H1 (cell line): ENCODE data around the gene TFF3. TPM values are rescaled to one million over a fixed set of nuclear protein-coding genes. Genes with fewer than 3 reads are reported as not detected.

ENCODE experiments used
- CTCF ChIA-PET: fragments of 300-600 bp; sonication (Branson Sonifier 250); formaldehyde crosslinking; loops from one replicate; lab custom pipeline; 2021; ENCODE audit not compliant: partially characterized antibody; lab: Charles Lee
- POLR2A ChIA-PET: fragments of 300-600 bp; sonication (Branson Sonifier 250); formaldehyde crosslinking; loops from one replicate; lab custom pipeline; 2021; ENCODE audit warnings: inconsistent platforms; ENCODE audit not compliant: partially characterized antibody; lab: Charles Lee
- DNase-seq, 2 experiments: peaks; one replicate each; pipeline versions ENCODE4 v3.0.0 to v3.0.0-alpha.2; 2010 to 2022; ENCODE audit warnings: low spot score in 2 of 2, low read depth in 1 of 2, mixed read lengths in 1 of 2
- FAIRE-seq: peaks from 2 replicates; lab custom pipeline; 2011; peaks lifted over from hg19 to GRCh38; lab: Jason Lieb, UNC
- H2AFZ ChIP-seq: 2 replicates; pipeline ENCODE4 v1.8.1; 2012; ENCODE audit warnings: low read length, inconsistent platforms
- H2AK5ac ChIP-seq: 2 replicates; pipeline ENCODE4 v1.6.1; 2013; ENCODE audit warnings: low read depth, low read length
- H2BK120ac ChIP-seq: replicated peaks from 2 replicates; pipeline ENCODE3; 2013; ENCODE audit warnings: low read depth, low read length, inconsistent platforms
- H2BK12ac ChIP-seq: 2 replicates; pipeline ENCODE4 v1.6.1; 2013; ENCODE audit warnings: low read depth, low read length
- H2BK15ac ChIP-seq: 2 replicates; pipeline ENCODE4 v1.6.1; 2013; ENCODE audit warnings: low read length
- H2BK20ac ChIP-seq: 2 replicates; pipeline ENCODE4 v1.6.1; 2013; ENCODE audit warnings: low read length
- H2BK5ac ChIP-seq: 2 replicates; pipeline ENCODE4 v1.6.1; 2013; ENCODE audit warnings: low read depth, low read length
- H3K14ac ChIP-seq: 2 replicates; pipeline ENCODE4 v1.6.1; 2013; ENCODE audit warnings: inconsistent platforms; ENCODE audit not compliant: insufficient read length
- H3K18ac ChIP-seq: 2 replicates; pipeline ENCODE4 v1.6.1; 2013; ENCODE audit warnings: low read length; ENCODE audit errors: extremely low read depth
- H3K23ac ChIP-seq: 2 replicates; pipeline ENCODE4 v1.6.1; 2013; ENCODE audit warnings: inconsistent platforms; ENCODE audit not compliant: insufficient read length
- H3K23me2 ChIP-seq: 2 replicates; pipeline ENCODE4 v1.6.1; 2013; ENCODE audit warnings: low read depth, low read length
- H3K27ac ChIP-seq: 2 replicates; pipeline ENCODE4 v1.6.1; 2011; ENCODE audit warnings: low read depth, low read length, inconsistent platforms
- H3K27me3 ChIP-seq, 4 experiments: replicated peaks in 1 of 4; 1 replicate in 1 of 4; 2 replicates in 3 of 4; pipeline versions ENCODE4 v1.6.1 to v1.8.1; 2011 to 2013; ENCODE audit warnings: low read length in 3 of 4, mild to moderate bottlenecking in 3 of 4, inconsistent platforms in 2 of 4, mixed read lengths in 2 of 4, moderate library complexity in 1 of 4; ENCODE audit not compliant: control insufficient read depth in 3 of 4, insufficient read depth in 3 of 4; ENCODE audit errors: extremely low read depth in 1 of 4
- H3K36me3 ChIP-seq, 4 experiments: 2 replicates each; pipeline versions ENCODE4 v1.6.1 to v1.8.1; 2011 to 2013; ENCODE audit warnings: mild to moderate bottlenecking in 4 of 4, low read length in 3 of 4, moderate library complexity in 2 of 4, control low read depth in 1 of 4, inconsistent platforms in 1 of 4; ENCODE audit not compliant: insufficient read depth in 4 of 4, control insufficient read depth in 2 of 4
- H3K4ac ChIP-seq: replicated peaks from 2 replicates; pipeline ENCODE3; 2013; ENCODE audit warnings: low read length, low read depth, mixed read lengths, inconsistent platforms; ENCODE audit not compliant: insufficient read length
- H3K4me1 ChIP-seq, 4 experiments: replicated peaks in 1 of 4; 1 replicate in 1 of 4; 2 replicates in 3 of 4; pipeline versions ENCODE4 v1.6.1 to v1.8.1; 2011 to 2013; ENCODE audit warnings: low read length in 3 of 4, inconsistent platforms in 2 of 4, mixed read lengths in 1 of 4; ENCODE audit not compliant: insufficient read depth in 4 of 4, control insufficient read depth in 3 of 4
- H3K4me2 ChIP-seq, 2 experiments: 2 replicates each; pipeline versions ENCODE4 v1.6.1 to v1.8.1; 2011 to 2013; ENCODE audit warnings: low read depth in 2 of 2, low read length in 2 of 2, control low read depth in 1 of 2, inconsistent platforms in 1 of 2, mild to moderate bottlenecking in 1 of 2; ENCODE audit not compliant: insufficient read depth in 1 of 2
- H3K4me3 ChIP-seq, 4 experiments: fragments of 200-600, 300-600 bp in 1 of 4; sonication (generic), shearing (Covaris generic), sonication (Bioruptor Twin) in 1 of 4; 2 replicates each; pipeline versions ENCODE4 v1.5.1 to v1.8.1; 2011 to 2016; ENCODE audit warnings: low read length in 4 of 4, low read depth in 3 of 4, control low read depth in 2 of 4, inconsistent platforms in 2 of 4, mild to moderate bottlenecking in 2 of 4, mixed read lengths in 1 of 4, moderate library complexity in 1 of 4; ENCODE audit not compliant: insufficient read depth in 2 of 4; ENCODE audit errors: extremely low read depth in 1 of 4
- H3K56ac ChIP-seq: replicated peaks from 2 replicates; pipeline ENCODE3; 2013; ENCODE audit warnings: low read depth, mild to moderate bottlenecking, mixed read lengths, low read length, inconsistent platforms; ENCODE audit not compliant: insufficient read length
- H3K79me1 ChIP-seq: 2 replicates; pipeline ENCODE4 v1.6.1; 2013; ENCODE audit warnings: low read depth, low read length, control low read depth
- H3K79me2 ChIP-seq, 2 experiments: 2 replicates each; pipeline versions ENCODE4 v1.6.1 to v1.8.1; 2012 to 2013; ENCODE audit warnings: low read length in 2 of 2, mild to moderate bottlenecking in 2 of 2, inconsistent platforms in 1 of 2; ENCODE audit not compliant: insufficient read depth in 2 of 2, control insufficient read depth in 1 of 2
- H3K9ac ChIP-seq, 4 experiments: replicated peaks in 1 of 4; 1 replicate in 1 of 4; 2 replicates in 3 of 4; pipeline versions ENCODE4 v1.6.1 to v1.8.1; 2011 to 2013; ENCODE audit warnings: low read depth in 3 of 4, low read length in 3 of 4, control low read depth in 2 of 4, mild to moderate bottlenecking in 2 of 4, moderate library complexity in 2 of 4, inconsistent platforms in 1 of 4; ENCODE audit errors: extremely low read depth in 1 of 4
- H3K9me3 ChIP-seq, 2 experiments: 2 replicates each; pipeline versions ENCODE4 v1.6.1 to v1.8.1; 2012 to 2013; ENCODE audit warnings: mild to moderate bottlenecking in 2 of 2, moderate library complexity in 2 of 2, control low read depth in 1 of 2, inconsistent platforms in 1 of 2, low read depth in 1 of 2, low read length in 1 of 2, mixed read lengths in 1 of 2; ENCODE audit not compliant: insufficient read depth in 2 of 2
- H4K20me1 ChIP-seq, 2 experiments: replicated peaks in 1 of 2; 2 replicates each; pipeline versions ENCODE3 to v1.8.1; 2011 to 2013; ENCODE audit warnings: inconsistent platforms in 2 of 2, low read length in 2 of 2, mild to moderate bottlenecking in 1 of 2; ENCODE audit not compliant: insufficient read depth in 2 of 2, control insufficient read depth in 1 of 2
- H4K5ac ChIP-seq: 2 replicates; pipeline ENCODE4 v1.6.1; 2013; ENCODE audit warnings: low read length, low read depth, mixed read lengths, inconsistent platforms; ENCODE audit not compliant: insufficient read length
- H4K8ac ChIP-seq: 2 replicates; pipeline ENCODE4 v1.8.0; 2013; ENCODE audit warnings: mild to moderate bottlenecking, moderate library complexity, low read length, inconsistent platforms; ENCODE audit not compliant: insufficient read depth; ENCODE audit errors: extremely low read depth
- H4K91ac ChIP-seq: replicated peaks from 2 replicates; pipeline ENCODE3; 2013; ENCODE audit warnings: low read length, mixed read lengths, inconsistent platforms; ENCODE audit not compliant: insufficient read length
- TCF12 ChIP-seq: IDR thresholded peaks from 2 replicates; pipeline ENCODE4 v1.6.1; 2011; ENCODE audit warnings: low read depth, mild to moderate bottlenecking, low read length
- WGBS, 2 experiments: shearing (Covaris generic) in 1 of 2; methylation state at CpG; one replicate each; pipeline versions ENCODE4 v1.1.6 to v1.1.7; 2013 to 2015; ENCODE audit warnings: low lambda C conversion rate in 2 of 2, mixed read lengths in 2 of 2, inconsistent platforms in 1 of 2, low coverage in 1 of 2, missing lambda C conversion rate in 1 of 2; ENCODE audit not compliant: insufficient replicate concordance in 2 of 2, insufficient coverage in 1 of 2, insufficient read length in 1 of 2; ENCODE audit errors: extremely low coverage in 1 of 2, missing lambda C conversion rate in 1 of 2; 5-methylcytosine and 5-hydroxymethylcytosine counted together
- polyA plus RNA-seq, 7 experiments: library from polyadenylated mRNA; depleted of rRNA in 3 of 7; stranded (reverse) in 5 of 7; unstranded in 2 of 7; fragments of >200 nt in 5 of 7; fragments of 200-250 nt in 2 of 7; gene quantifications; 1 replicate in 5 of 7; 2 replicates in 1 of 7; 4 replicates in 1 of 7; pipeline versions ENCODE4 v1.2.1 to v1.2.3, GENCODE V29; 2011 to 2013; ENCODE audit warnings: missing spikeins in 2 of 7, mixed read lengths in 2 of 7
- total RNA-seq: library from RNA; stranded (reverse); fragmentation: NEBNext Ultra II Directional; extraction: Animal tissue kit (Norgen Biotek cat#: 25700); gene quantifications from 2 replicates; pipeline ENCODE4 v1.2.1, GENCODE V29; 2021

Gene TFF3
- total and polyA plus RNA-seq, 2 of the 8 experiments (the other 6 are each of a cell fraction or from before 2014, with no cell fraction given): 1.7 to 6.7 TPM

DNA sequence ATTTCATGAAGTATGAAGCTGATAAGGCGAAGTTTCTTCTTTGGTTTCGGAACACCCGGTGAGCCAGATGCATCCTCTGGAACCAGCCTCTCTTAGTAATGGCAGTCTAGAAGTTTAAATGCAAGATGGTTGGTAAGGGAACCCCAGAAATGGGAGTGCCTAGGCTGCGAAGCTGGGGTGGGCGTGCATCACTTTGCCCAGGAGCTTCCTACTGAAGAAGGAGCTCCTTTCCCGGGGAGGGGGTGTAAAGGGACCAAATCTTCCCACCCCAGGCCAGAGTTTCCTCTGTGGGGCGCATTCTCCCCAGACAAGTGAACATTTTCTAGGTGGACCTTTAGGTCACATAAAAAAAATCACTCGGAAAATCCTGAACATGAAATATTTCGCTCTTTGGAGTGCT is 31.2 kb upstream of the TFF3 start:
- WGBS, 2 experiments: 86% methylated on average over 9 of the region's 9 CpGs; no CpG with 5 or more reads in 1 of the 2 experiments
- H2BK20ac ChIP-seq: no peak overlapping the region

More for the DNA sequence above, 31.2 kb upstream of the TFF3 start:
- no peak overlapping the region for H3K9ac ChIP-seq
- no peak overlapping the region for H3K4ac ChIP-seq
- no peak overlapping the region for H3K18ac ChIP-seq
- H3K9me3 ChIP-seq: no peaks in the 10 kb centered on the region
- no peak overlapping the region for H3K14ac ChIP-seq
- no peak overlapping the region for H3K23ac ChIP-seq
- no peaks in the 10 kb centered on the region for H3K36me3 ChIP-seq
- no peaks in the 10 kb centered on the region for H3K27me3 ChIP-seq
- no peak overlapping the region for H3K56ac ChIP-seq
- TF ChIP-seq TCF12: no peak
- TF ChIP-seq, all 59 proteins: peak for 0
- no peak overlapping the region for H4K91ac ChIP-seq
- H3K4me3 ChIP-seq: no peak overlapping the region
- no peak for FAIRE-seq
- H3K4me2 ChIP-seq: no peak overlapping the region
- no peaks in the 10 kb centered on the region for H3K79me2 ChIP-seq
- H4K5ac ChIP-seq: no peak overlapping the region
- H3K27ac ChIP-seq: no peak overlapping the region
- ChIA-PET CTCF (interaction anchor here (0.8 to 3.4 kb wide), 6 partner anchors 9 to 221 kb away, joined by 3 to 22 read pairs (median 3); no protein-coding TSS in a partner anchor), POLR2A (no interaction called here)
- peaks cover 0 to 4% (median 0%) of the 10 kb centered on the region in 4 experiments; a peak in 2 of 7 replicates for H3K4me1 ChIP-seq
- H3K79me1 ChIP-seq: no peaks in the 10 kb centered on the region
- H2AFZ ChIP-seq: no peak overlapping the region
- no peak overlapping the region for H4K8ac ChIP-seq
- H3K23me2 ChIP-seq: no peaks in the 10 kb centered on the region
- no peak overlapping the region for H2BK5ac ChIP-seq
- H2AK5ac ChIP-seq: no peak overlapping the region
- no peaks in the 10 kb centered on the region for H4K20me1 ChIP-seq
- no peak overlapping the region for H2BK15ac ChIP-seq
- H2BK12ac ChIP-seq: no peak overlapping the region
- H2BK120ac ChIP-seq: no peak overlapping the region
- DNase-seq: no peak
